HCT116 (cell line): Measurements from ENCODE around the gene MEOX1. TPM values are rescaled to one million over a fixed set of nuclear protein-coding genes. Genes with fewer than 3 reads are reported as not detected.

Source experiments
- ATAC-seq: fragments of 200-7000 bp; cut with Tn5 transposase; 2 replicates; pipeline ENCODE4 v1.9.1; 2020; ENCODE audit warnings: mild to moderate bottlenecking, moderate library complexity
- BruUV-seq: library from RNA; stranded (reverse); fragments of 400-500 nt; replicated peaks from 2 replicates; lab custom pipeline; 2021; lab: Mats Ljungman, UMichigan
- CTCF ChIA-PET: fragments of 300-600 bp; sonication (Branson Sonifier 250); formaldehyde crosslinking; loops from one replicate; lab custom pipeline; 2021; ENCODE audit warnings: antibody characterized with exemption; lab: Charles Lee
- POLR2A ChIA-PET: fragments of 300-600, 350-600 bp; sonication (Branson Sonifier 250); formaldehyde crosslinking; loops from one replicate; lab custom pipeline; 2021; ENCODE audit warnings: antibody characterized with exemption; lab: Charles Lee
- RAD21 ChIA-PET, 2 experiments: fragments of 300-600 bp; sonication (Branson Sonifier 250); formaldehyde crosslinking; loops; one replicate each; lab custom pipeline; 2023; ENCODE audit warnings: low total read pairs in 2 of 2; ENCODE audit not compliant: uncharacterized antibody in 2 of 2, unreplicated experiment in 2 of 2, low non-redundant PET in 1 of 2; lab: Charles Lee
- DNase-seq: peaks from one replicate; pipeline ENCODE4 v3.0.0-alpha.2; 2010; ENCODE audit warnings: low read depth, low spot score
- H2AFZ ChIP-seq: fragments of 200-600 bp; shearing (Covaris generic), sonication (generic); 2 replicates; pipeline ENCODE4 v1.6.1; 2017; ENCODE audit warnings: low read depth, mixed run types, mixed read lengths, antibody characterized with exemption, low read length; ENCODE audit not compliant: poor library complexity, severe bottlenecking
- H3K27ac ChIP-seq: 2 replicates; pipeline ENCODE4 v1.5.1; 2012; ENCODE audit warnings: low read depth, low read length
- H3K27me3 ChIP-seq: fragments of 200-600 bp; sonication (generic); 2 replicates; pipeline ENCODE4 v1.6.1; 2016; ENCODE audit warnings: mixed run types, low read length, mixed read lengths; ENCODE audit not compliant: insufficient read depth
- H3K36me3 ChIP-seq, 2 experiments: fragments of 200-500 bp in 1 of 2; fragments of 200-600 bp in 1 of 2; sonication (Bioruptor generic) in 1 of 2; sonication (generic) in 1 of 2; 2 replicates each; pipeline versions ENCODE4 v1.5.1 to v1.6.1; 2014 to 2016; ENCODE audit warnings: low read length in 2 of 2, inconsistent platforms in 1 of 2, mixed read lengths in 1 of 2, mixed run types in 1 of 2; ENCODE audit not compliant: insufficient read depth in 2 of 2, control insufficient read depth in 1 of 2
- H3K4me1 ChIP-seq, 2 experiments: fragments of 200-600 bp in 1 of 2; sonication (generic) in 1 of 2; 2 replicates each; pipeline versions ENCODE4 v1.5.1 to v1.6.1; 2012 to 2017; ENCODE audit warnings: low read length in 2 of 2, inconsistent platforms in 1 of 2, mild to moderate bottlenecking in 1 of 2, mixed read lengths in 1 of 2, mixed run types in 1 of 2, moderate library complexity in 1 of 2; ENCODE audit not compliant: insufficient read depth in 2 of 2, control insufficient read depth in 1 of 2
- H3K4me2 ChIP-seq: fragments of 200-600 bp; sonication (generic); 2 replicates; pipeline ENCODE4 v1.6.1; 2017; ENCODE audit warnings: mixed run types, low read length, mixed read lengths
- H3K4me3 ChIP-seq, 2 experiments: fragments of 200-600 bp in 1 of 2; sonication (generic) in 1 of 2; replicated peaks in 1 of 2; 2 replicates each; pipeline ENCODE4 v1.5.1; 2011 to 2016; ENCODE audit warnings: low read length in 2 of 2, control low read depth in 1 of 2, low read depth in 1 of 2, mild to moderate bottlenecking in 1 of 2, mixed read lengths in 1 of 2, mixed run types in 1 of 2
- H3K79me2 ChIP-seq: fragments of 200-600 bp; sonication (generic); 2 replicates; pipeline ENCODE4 v1.6.1; 2017; ENCODE audit warnings: mild to moderate bottlenecking, mixed run types, low read length, moderate library complexity, mixed read lengths; ENCODE audit not compliant: insufficient read depth
- H3K9ac ChIP-seq: fragments of 200-600 bp; sonication (generic); 2 replicates; pipeline ENCODE4 v1.6.1; 2016; ENCODE audit warnings: low read length, mixed read lengths
- H3K9me2 ChIP-seq: fragments of 200-600 bp; sonication (generic), shearing (Covaris generic); 2 replicates; pipeline ENCODE4 v1.6.1; 2017; ENCODE audit warnings: mixed run types, mild to moderate bottlenecking, moderate library complexity; ENCODE audit not compliant: insufficient read depth
- H3K9me3 ChIP-seq, 2 experiments: fragments of 200-500 bp in 1 of 2; fragments of 200-600 bp in 1 of 2; sonication (Bioruptor generic) in 1 of 2; sonication (generic) in 1 of 2; 2 replicates each; pipeline ENCODE4 v1.6.1; 2014 to 2017; ENCODE audit warnings: low read length in 2 of 2, mixed read lengths in 2 of 2, inconsistent platforms in 1 of 2, low read depth in 1 of 2, mild to moderate bottlenecking in 1 of 2, mixed run types in 1 of 2, moderate library complexity in 1 of 2; ENCODE audit not compliant: control insufficient read depth in 1 of 2, insufficient read depth in 1 of 2
- H4K20me1 ChIP-seq: fragments of 200-600 bp; sonication (generic), shearing (Covaris generic); 2 replicates; pipeline ENCODE4 v1.6.1; 2017; ENCODE audit warnings: mixed run types, mild to moderate bottlenecking, moderate library complexity; ENCODE audit not compliant: insufficient read depth
- CBX3 ChIP-seq: IDR thresholded peaks from 2 replicates; pipeline ENCODE4 v1.6.1; 2012; ENCODE audit warnings: low read depth
- CTCF ChIP-seq, 3 experiments: fragments of 200-600 bp in 1 of 3; sonication (generic) in 1 of 3; IDR thresholded peaks in 2 of 3; conservative IDR thresholded peaks in 1 of 3; 2 replicates each; pipeline ENCODE4 v1.5.1; 2012 to 2017; ENCODE audit warnings: low read depth in 2 of 3, low read length in 2 of 3, antibody characterized with exemption in 1 of 3, borderline replicate concordance in 1 of 3, control low read depth in 1 of 3, mild to moderate bottlenecking in 1 of 3, mixed read lengths in 1 of 3, mixed run types in 1 of 3, moderate library complexity in 1 of 3; ENCODE audit not compliant: insufficient read depth in 1 of 3
- EGR1 ChIP-seq: IDR thresholded peaks from 2 replicates; pipeline ENCODE4 v1.6.1; 2012; ENCODE audit warnings: low read depth
- EZH2phosphoT487 ChIP-seq: fragments of 200-600 bp; IDR thresholded peaks from 2 replicates; pipeline ENCODE4 v1.6.1; 2018; ENCODE audit warnings: antibody characterized with exemption, borderline replicate concordance
- FOSL1 ChIP-seq: IDR thresholded peaks from 2 replicates; pipeline ENCODE4 v1.6.1; 2012; ENCODE audit warnings: low read depth
- POLR2A ChIP-seq: IDR thresholded peaks from 2 replicates; pipeline ENCODE4 v1.7.0; 2011; ENCODE audit warnings: borderline replicate concordance; ENCODE audit not compliant: insufficient read depth, insufficient read length; ENCODE audit errors: extremely low read depth
- RAD21 ChIP-seq: IDR thresholded peaks from 2 replicates; pipeline ENCODE4 v1.6.1; 2012; ENCODE audit warnings: low read depth, mild to moderate bottlenecking
- SIN3A ChIP-seq: IDR thresholded peaks from 2 replicates; pipeline ENCODE4 v1.6.1; 2012; ENCODE audit warnings: low read depth
- SRF ChIP-seq: IDR thresholded peaks from 2 replicates; pipeline ENCODE4 v1.6.1; 2012; ENCODE audit warnings: low read depth
- TCF7L2 ChIP-seq: IDR thresholded peaks from 2 replicates; pipeline ENCODE4 v1.7.0; 2011; ENCODE audit warnings: borderline replicate concordance, inconsistent platforms; ENCODE audit not compliant: insufficient read depth, insufficient read length; ENCODE audit errors: extremely low read depth
- ZNF274 ChIP-seq: fragments of 200-500 bp; sonication (Bioruptor generic); IDR thresholded peaks from 2 replicates; pipeline ENCODE4 v1.6.1; 2014; ENCODE audit warnings: mild to moderate bottlenecking, low read depth, low read length, inconsistent platforms
- intact Hi-C: fragments of 100-400 bp; cut with micrococcal nuclease; formaldehyde crosslinking; loops from 2 replicates; pipeline ENCODE4 v1.10.0; 2022
- total RNA-seq: library from RNA; stranded (reverse); gene quantifications from one replicate; pipeline ENCODE4 v1.2.1, GENCODE V29; 2021; ENCODE audit not compliant: unreplicated experiment
- TF ChIP-seq, protein P1 (sequence below): IDR thresholded peaks from 2 replicates; pipeline ENCODE4 v1.6.1; 2012; ENCODE audit warnings: low read depth
- TF ChIP-seq, protein P2 (sequence below): IDR thresholded peaks from 2 replicates; pipeline ENCODE4 v1.6.1; 2012

MEOX1 gene
- total RNA-seq, 1 experiment from 2014 or later, result not detected

- TF ChIP-seq ZNF274, result no peak
- TF ChIP-seq RAD21, result no peak
- TF ChIP-seq CBX3, result no peak
- TF ChIP-seq, protein P1, sequence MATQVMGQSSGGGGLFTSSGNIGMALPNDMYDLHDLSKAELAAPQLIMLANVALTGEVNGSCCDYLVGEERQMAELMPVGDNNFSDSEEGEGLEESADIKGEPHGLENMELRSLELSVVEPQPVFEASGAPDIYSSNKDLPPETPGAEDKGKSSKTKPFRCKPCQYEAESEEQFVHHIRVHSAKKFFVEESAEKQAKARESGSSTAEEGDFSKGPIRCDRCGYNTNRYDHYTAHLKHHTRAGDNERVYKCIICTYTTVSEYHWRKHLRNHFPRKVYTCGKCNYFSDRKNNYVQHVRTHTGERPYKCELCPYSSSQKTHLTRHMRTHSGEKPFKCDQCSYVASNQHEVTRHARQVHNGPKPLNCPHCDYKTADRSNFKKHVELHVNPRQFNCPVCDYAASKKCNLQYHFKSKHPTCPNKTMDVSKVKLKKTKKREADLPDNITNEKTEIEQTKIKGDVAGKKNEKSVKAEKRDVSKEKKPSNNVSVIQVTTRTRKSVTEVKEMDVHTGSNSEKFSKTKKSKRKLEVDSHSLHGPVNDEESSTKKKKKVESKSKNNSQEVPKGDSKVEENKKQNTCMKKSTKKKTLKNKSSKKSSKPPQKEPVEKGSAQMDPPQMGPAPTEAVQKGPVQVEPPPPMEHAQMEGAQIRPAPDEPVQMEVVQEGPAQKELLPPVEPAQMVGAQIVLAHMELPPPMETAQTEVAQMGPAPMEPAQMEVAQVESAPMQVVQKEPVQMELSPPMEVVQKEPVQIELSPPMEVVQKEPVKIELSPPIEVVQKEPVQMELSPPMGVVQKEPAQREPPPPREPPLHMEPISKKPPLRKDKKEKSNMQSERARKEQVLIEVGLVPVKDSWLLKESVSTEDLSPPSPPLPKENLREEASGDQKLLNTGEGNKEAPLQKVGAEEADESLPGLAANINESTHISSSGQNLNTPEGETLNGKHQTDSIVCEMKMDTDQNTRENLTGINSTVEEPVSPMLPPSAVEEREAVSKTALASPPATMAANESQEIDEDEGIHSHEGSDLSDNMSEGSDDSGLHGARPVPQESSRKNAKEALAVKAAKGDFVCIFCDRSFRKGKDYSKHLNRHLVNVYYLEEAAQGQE, result no peak
- TF ChIP-seq TCF7L2, result no peak
- no peak for TF ChIP-seq SIN3A
- TF ChIP-seq SRF, result no peak
- TF ChIP-seq EGR1, result no peak
- TF ChIP-seq FOSL1, result no peak
- no peak for TF ChIP-seq POLR2A
- TF ChIP-seq, protein P2, sequence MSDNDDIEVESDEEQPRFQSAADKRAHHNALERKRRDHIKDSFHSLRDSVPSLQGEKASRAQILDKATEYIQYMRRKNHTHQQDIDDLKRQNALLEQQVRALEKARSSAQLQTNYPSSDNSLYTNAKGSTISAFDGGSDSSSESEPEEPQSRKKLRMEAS, result no peak
- no peak for TF ChIP-seq CTCF (IDR thresholded peaks at IDR 0.05 in 2 of 3, conservative IDR thresholded peaks at IDR 0.05 in 1 of 3; ENCODE audit: borderline replicate concordance in 1 of 3, insufficient read depth in 1 of 3, low read depth in 2 of 3, low read length in 2 of 3)
- TF ChIP-seq EZH2phosphoT487, result no peak
These were observed 28.1 kb upstream of the MEOX1 start for GRCh38 chr17:43689814-43690213.

More at GRCh38 chr17:43689814-43690213, 28.1 kb upstream of the MEOX1 start:
- Histone ChIP-seq H3K9me3 (no peaks in the 10 kb centered on the region), H3K9me2 (no peaks in the 10 kb centered on the region), H2AFZ (no peak overlapping the region), H3K79me2 (no peaks in the 10 kb centered on the region), H3K4me1 (peaks cover 0 to 4% of the 10 kb centered on the region in 2 experiments; a peak in 2 of 4 replicates), H3K4me2 (no peak overlapping the region), H3K27ac (no peak overlapping the region), H3K36me3 (no peaks in the 10 kb centered on the region), H3K4me3 (no peak overlapping the region), H3K9ac (no peak overlapping the region), H4K20me1 (no peaks in the 10 kb centered on the region), H3K27me3 (no peaks in the 10 kb centered on the region)
- POLR2A ChIA-PET, result no interaction called here
- BruUV-seq, result no TSS peak
- CTCF ChIA-PET, result interaction anchor here (1.3 kb wide), 1 partner anchor 113 kb away, joined by 3 read pairs; no protein-coding TSS in a partner anchor
- RAD21 ChIA-PET, result no interaction called here
- DNase-seq (no peak), ATAC-seq (no peak)
- intact Hi-C loops, result loop anchor here (10.0 kb wide), 1 partner anchor 155 kb away; the partner anchor contains the start of gene CD300LG
